Measurements from ENCODE around the gene LIN7A. TPM values are rescaled to one million over a fixed set of nuclear protein-coding genes. Genes with fewer than 3 reads are reported as not detected.
"Not testable (repeated sequence)": the region's sequence is repeated elsewhere in the genome, so short reads cannot be mapped to it uniquely, and the experiment has no call there.

The LIN7A gene
- total RNA-seq, 1 donor from 2014 or later: 5.8 TPM

DNA sequence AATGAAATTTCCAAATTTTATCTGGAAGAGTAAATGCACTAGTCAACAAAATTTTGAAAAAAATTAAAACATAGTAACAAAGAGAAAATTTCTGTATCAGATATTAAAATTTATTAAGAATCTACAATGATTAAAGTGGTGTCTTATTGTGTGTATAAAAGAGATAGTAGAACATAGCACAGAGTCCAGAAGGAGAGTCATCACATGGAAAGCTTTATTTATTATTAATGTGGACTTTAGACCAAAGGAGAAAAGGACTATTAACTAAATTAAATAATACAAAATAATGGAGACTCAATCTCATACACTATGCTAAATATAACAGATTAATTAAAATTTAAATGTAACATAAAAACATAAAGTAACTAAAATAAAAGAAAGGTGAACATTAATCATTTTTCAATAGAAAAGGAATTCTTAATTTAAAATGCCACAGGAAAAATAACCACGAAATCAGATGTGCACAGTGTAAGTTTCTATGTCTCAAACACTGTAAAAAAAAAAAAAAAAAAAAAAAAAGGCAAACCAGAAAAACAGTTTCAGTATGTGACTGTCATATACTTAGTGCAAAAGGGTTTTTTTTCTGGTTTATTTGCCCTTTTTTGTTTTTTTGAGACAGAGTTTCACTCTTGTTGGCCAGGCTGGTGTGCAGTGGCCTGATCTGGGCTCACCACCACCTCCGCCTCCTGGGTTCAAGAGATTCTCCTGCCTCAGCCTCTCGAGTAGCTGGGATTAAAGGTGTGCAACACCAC lies 125.6 kb downstream of the LIN7A start:
- DNase-seq (ENCODE audit: low spot score): no peak

DNA sequence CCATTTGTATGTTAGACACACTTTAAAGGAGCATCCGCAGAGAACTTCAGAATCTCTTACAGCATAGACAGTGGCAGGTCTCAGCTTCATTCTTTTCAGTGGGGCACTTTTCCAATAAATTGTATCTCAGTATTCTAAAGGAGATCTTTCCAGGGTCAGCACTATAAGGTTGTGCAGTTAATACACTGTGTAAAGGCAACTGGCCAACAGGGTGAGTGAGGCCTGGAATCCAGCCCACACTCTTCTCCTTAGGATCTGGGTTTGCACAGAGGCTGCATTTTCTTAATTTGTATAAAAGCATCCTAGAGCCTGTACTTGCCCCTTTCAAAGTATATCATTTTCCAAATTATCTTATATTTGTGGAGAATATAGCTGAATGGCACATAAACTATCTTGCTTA lies 126.9 kb downstream of the LIN7A start:
- DNase-seq (ENCODE audit: low spot score): no peak

DNA sequence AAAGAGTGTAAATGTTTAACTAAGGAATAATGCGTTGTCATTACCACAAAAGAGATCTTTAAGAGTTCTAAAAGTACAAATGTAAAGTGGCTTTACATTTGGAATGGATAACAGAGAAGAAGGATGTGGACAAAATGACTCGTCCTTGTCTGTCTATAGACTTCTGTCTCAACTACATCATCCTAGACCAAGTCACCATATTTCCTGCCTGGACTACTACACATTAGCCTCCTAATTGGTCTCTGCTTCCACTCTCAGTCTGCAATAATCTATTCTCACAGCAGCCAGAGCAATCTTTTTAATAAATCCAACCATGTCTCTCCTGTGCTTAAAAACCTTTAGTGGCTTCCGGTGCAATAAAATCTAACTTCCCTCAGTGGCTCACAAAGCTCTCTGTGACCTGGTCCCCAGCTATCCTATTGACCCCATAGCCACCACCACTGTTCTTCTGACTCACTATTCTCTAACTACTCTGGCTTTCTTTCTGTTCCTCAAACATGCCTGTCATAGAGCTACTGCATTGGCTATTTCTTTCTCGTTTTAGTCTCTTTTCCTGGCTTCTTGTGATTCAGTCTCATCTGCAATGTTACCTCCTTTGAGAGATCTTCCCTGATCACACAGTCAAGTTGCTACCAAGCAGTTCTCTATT lies 130.0 kb downstream of the LIN7A start:
- DNase-seq (ENCODE audit: low spot score): no peak

DNA sequence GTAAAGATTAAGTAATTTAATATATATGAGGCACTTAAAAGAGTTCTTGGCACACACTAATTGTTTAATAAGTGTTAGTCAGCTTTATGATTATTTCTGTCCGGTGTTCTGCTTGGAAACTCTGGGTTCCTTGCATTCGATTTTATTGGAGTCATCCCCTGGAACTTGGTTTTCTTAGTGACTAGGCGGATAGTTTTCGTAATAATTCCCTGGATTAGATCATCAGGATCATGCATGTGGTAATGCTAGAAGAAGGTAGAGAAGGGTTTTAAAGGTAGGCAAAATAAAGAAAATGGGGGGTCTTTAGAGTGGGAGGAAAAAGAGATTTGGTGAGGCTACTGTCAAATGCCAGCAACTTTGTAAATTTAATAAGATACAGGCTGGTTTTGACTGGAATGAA lies 132.6 kb downstream of the LIN7A start:
- DNase-seq (ENCODE audit: low spot score): no peak

DNA sequence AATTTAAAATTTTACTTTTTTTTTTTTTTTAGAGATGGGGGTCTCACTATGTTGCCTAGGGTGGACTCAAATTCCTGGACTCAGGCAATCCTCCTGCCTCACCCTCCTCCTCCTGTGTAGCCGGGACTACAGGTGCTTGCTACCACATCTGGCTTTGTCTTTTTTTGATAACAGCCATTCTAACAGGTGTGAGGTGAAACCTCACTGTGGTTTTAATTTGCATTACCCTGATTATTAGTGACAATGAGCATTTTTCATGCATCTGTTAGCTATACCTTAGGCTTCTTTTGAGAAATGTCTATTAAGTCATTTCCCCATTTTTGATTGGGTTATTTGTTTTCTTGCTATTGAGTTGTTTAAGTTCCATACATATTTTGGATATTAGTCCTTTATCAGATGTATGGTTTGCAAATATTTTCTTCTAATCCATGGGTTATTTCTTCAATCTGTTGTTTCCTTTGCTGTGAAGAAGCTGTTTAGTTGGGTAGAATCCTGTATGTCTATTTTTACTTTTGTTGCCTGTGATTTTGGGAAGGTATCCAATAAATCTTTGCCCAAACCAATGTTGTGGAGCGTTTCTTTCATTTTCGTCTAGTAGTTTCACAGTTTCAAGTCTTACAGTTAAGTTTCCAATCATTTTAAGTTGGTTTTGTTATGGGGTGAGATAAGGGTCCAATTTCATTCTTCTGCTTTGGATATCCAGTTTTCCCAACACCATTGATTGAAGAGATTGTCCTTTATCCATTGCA lies 134.9 kb downstream of the LIN7A start:
- DNase-seq (ENCODE audit: low spot score): no peak

DNA sequence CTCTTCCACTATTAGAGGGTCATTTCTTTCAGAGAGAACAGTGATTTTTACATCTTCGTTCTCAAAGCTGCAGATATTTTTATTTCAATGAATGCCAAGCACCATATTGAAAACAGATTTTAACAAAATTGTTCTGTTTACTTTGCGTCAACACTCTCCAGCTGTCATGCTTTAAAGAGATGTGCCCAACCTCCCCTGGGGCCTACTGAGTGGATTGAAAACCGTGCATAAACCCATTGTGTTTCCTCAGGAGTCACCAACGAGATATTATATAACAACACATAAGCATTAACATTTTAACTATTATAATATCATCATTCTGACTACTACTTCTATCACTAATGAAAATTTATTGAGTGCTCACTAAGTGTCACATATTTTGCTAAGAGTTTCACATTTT lies 139.5 kb downstream of the LIN7A start:
- no peak for DNase-seq (ENCODE audit: low spot score)

DNA sequence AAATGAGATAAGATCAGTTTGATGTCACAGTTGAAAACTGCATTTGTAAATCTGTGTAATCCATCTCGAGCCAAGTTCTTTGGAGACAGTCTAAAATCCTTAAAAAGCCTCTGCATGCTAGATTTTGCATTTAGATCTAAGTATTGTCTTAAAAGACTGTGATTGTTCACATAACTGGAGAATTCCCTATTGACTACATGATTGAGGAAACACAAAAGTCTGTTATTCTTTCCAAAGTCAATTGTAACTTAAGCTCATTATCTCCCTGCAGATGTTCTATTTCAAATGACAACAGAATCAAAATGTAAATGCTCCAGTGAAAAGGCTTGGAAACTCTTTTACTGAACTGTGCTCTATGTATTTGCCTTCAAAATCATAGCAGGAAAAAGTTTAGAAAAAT lies 143.2 kb downstream of the LIN7A start:
- no peak for DNase-seq (ENCODE audit: low spot score)

DNA sequence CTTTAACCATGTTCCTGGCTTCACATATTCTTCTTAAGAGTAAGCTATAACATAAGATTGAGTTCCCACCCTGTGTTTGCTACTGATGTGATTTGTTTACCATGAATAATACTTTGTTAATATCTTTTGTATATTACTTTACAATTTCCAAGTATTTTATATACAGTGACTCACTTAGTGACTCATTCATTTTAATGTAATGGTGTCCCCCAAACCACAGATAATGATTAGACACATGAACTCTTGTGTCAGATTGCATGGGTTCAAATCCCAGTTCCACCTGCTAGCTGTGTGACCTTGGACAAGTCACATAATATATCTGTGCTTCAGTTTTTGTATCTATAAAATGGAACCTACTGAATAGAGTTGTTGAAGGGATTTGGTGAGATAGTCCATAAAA lies 144.9 kb downstream of the LIN7A start:
- no peak for DNase-seq (ENCODE audit: low spot score)

DNA sequence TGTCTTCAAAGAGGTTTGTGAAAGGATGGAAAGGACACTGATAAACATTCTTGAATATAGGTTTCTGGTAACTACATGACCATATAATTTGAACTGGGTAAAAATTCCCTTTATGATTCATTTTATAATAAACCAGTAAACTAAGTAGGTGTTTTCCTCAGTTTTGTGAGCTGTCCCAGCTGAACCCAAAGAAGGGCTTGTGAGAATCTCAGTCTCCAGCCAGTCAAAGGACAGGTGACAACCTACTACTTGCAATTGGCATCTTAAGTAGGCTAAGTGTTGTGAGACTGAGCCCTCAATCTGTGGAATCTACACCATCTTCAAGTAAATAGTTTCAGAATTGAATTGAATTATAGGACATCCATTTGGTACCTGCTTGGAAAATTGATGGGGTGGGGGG lies 145.9 kb downstream of the LIN7A start:
- no peak for DNase-seq (ENCODE audit: low spot score)

DNA sequence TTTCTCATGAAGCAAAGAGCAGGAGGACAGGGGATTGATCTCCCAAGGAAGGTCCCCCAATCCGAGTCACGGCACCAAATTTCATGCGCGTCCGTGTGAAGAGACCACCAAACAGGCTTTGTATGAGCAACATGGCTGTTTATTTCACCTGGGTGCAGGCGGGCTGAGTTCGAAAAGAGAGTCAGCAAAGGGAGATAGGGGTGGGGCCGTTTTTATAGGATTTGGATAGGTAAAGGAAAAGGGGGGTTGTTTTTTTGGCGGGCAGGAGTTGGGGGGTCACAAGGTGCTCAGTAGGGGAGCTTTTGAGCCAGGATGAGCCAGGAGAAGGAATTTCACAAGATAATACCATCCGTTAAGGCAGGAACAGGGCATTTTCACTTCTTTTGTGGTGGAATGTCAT lies 149.3 kb downstream of the LIN7A start:
- not testable (repeated sequence) for DNase-seq (ENCODE audit: low spot score)

DNA sequence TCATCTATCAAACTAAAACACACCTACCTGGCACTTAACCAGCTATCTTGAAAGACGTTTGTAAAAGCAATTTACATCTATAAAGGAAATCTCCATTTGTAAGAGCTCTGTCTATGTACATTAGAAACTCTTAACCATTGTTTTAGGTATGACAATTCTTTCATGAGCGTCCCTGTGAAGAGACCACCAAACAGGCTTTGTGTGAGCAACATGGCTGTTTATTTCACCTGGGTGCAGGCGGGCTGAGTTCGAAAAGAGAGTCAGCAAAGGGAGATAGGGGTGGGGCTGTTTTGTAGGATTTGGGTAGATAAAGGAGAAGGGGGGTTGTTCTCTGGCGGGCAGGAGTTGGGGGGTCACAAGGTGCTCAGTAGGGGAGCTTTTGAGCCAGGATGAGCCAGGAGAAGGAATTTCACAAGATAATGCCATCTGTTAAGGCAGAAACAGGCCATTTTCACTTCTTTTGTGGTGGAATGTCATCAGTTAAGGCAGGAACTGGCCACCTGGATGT lies 154.7 kb downstream of the LIN7A start:
- DNase-seq (ENCODE audit: low spot score): not testable (repeated sequence)

DNA sequence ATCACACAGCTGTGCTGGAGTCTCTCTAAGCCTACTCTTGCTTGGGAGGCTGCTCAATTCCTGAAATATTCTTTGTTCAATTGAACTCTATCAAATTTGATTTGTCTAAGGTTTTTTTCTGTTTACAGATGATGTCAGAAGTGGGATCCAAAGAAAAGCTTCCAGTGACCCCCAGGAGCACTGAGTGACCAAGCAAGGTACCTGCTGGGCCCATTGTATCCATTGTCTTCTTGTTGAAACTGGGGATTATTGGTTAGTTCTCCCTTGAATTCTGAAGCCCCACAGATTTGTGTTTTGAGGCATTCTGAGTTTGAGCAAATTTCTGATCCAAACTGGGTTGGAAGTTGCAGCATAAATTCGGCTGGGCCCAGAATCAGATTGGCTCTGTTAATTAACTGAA lies 156.4 kb downstream of the LIN7A start:
- DNase-seq (ENCODE audit: low spot score): no peak

DNA sequence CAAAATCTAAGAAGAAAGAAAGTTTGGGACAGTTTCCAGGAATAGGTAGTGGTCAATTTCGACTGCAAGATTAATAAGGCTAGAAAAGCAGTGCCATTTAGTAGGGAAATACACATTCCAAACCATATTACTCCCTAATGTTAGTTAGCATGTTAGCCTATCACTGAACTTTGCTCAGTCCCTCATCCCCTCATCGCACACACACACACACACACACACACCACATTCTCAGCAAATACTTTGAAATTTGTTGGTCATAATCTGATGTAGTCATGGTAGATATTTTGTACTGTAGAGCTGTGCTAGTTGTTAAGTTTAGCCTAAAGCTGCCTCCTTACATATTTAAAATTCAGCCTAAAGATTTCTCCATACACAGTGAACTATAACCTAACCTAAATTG lies 157.0 kb downstream of the LIN7A start:
- DNase-seq (ENCODE audit: low spot score): no peak

DNA sequence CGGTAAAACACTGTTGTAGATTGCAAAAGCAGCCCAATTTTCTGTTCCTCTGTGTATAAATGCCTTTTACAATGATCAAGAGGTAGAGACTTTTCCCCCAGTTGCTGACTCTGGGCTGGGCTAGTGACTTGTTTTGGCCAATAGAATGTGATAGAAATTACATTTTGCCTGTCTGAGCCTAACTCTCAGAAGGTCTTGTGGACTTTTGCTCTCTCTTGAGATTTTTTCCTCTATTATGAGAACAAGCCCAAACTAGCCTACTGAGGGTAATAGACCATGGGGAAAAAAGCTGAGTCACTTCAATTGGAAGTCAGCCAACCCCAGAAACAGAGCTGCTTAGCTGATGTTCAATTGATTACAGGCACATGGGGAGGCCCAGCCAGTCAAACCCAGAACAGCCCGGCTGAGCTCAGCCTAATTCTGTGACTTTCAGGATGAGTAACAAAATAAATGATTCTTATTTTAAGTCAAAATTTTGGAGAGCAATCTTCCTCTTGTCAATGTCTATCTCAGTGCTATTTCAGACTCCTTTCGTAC lies 159.7 kb downstream of the LIN7A start:
- DNase-seq (ENCODE audit: low spot score): no peak

DNA sequence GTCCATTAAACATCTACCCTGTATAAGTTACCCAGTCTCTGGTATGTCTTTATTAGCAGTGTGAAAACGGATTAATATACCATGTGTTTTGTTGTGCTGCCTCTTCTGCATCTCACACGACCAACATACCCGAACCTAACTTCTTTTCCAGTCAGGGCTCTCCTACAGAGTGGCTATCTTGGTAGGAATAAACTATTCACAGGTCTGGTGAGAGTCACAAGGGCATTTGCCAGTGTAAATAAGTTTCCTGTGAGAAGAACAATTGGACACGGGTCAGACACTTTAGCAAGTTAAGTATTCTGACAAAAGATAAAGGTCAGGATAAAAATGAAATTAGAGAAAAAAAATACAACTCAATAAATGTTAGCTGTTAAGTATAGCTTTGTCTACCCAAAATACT lies 160.1 kb downstream of the LIN7A start:
- DNase-seq (ENCODE audit: low spot score): no peak

DNA sequence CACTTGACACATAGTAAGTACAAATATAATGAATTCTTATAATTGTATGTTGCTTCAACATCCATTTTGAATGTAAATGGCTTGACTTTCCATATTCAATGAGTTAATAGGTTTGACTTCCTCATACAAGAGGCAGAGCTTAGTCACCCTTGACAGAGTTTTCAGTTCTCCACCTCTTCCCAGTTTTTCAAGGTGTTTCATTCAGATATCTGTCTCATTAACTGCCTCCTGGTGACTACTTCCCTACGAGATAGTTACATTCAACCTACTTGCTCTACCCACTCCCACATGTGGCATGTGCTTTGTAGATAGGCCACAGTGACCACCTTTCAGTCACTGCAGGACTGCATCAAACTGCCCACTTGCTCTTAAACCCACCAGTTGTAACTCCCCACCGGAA lies 161.0 kb downstream of the LIN7A start:
- no peak for DNase-seq (ENCODE audit: low spot score)

DNA sequence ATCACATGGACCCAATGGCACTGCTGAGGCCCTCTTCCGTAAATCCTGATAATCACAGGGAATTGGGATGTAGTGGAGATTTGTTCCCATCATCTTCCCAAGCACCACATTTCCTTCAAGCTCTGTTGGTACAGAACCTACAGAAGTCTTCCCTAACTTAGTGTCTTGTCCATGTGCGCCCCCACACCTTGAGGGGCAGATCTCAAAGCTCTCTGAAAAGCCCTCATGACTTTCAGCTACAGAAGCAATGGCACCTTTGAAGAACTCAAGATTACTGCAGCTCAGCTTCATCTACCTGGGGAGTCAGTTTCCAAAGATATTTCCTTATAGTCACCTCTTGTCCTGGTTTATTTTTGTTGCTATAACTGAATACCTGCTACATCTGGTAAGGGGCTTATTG lies 166.8 kb downstream of the LIN7A start:
- DNase-seq (ENCODE audit: low spot score): no peak

DNA sequence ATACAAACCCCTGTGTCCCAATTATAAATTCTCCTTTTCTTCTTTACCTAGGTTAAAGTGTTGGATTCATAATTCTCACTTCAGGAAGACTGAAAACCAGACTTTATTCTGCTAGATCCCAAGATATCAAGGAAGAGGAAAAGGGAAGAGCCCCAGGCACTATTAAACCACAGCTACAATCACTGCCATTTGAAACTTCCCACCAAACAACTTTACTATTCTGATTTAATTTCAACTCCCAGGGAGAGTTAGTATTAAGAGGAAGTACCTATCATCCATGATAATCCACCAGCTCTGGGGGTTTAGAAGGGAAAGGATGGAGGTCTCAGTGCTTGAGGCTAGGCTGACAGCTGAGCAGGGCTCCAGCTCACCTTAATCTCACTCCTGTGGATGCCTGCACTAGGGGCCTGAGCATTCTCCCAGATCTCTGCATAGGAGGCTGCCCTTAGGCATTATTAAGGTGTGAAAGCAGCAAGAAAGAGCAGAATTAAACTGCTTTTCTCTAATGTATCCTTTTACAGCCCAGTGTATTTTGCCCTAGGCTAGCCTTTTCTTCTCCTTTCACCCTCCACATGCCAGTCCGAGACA lies 168.1 kb downstream of the LIN7A start:
- no peak for DNase-seq (ENCODE audit: low spot score)

DNA sequence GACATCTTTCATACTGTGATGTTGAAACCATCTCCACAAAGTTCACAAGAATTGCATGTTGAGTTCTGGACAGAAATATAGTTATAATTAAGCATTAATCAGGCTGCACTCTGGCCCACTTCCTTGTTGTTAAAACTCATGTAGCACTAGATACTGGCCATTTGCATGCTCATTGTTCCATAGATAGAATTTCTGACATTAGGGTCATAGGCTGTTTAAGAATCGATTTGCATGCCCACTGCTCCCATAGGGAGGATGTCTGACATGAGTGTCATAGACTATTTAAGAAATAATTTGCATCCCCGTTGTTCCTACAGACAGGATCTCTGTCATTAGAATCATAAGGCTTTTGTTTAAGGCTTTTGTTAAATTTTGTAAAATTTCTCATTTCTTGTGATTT lies 170.8 kb downstream of the LIN7A start:
- DNase-seq (ENCODE audit: low spot score): no peak

DNA sequence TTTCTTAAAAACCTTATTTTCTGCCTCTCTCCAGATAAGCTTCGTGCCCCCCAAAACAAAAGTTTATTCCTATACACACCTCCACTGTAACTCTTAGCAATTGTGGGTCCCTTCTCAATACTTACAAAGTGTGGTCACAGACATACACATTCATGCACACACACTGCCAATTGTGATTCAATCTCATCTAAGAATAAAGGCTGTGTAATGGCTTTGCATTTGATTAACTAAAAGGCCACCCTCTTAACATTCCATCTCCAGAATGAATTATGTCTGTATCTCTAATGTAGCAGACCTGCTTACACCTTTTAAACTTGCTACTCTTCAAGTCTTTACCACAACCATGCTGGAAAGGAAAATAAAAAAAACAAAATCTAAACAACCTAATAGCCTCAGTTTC lies 171.5 kb downstream of the LIN7A start:
- DNase-seq (ENCODE audit: low spot score): no peak

DNA sequence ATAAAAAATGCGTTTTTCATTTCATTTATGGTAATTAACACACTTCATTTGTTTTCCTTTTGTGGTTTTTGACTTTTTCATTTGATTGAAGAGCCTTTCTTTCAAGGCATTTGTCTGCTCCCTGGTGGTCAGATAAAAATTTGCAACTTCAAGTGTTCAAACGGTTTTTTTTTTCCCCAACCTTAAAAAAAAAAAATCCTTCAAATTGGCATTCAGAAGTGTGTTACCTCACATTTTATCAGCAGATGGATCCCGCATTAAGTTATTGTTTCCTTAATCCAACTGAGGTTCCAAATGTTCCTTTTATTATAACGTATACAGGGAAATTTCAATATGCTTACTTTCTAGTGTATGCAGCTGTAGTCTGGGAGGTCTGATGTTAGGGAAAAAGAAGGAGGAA lies 173.9 kb downstream of the LIN7A start:
- no peak for DNase-seq (ENCODE audit: low spot score)

DNA sequence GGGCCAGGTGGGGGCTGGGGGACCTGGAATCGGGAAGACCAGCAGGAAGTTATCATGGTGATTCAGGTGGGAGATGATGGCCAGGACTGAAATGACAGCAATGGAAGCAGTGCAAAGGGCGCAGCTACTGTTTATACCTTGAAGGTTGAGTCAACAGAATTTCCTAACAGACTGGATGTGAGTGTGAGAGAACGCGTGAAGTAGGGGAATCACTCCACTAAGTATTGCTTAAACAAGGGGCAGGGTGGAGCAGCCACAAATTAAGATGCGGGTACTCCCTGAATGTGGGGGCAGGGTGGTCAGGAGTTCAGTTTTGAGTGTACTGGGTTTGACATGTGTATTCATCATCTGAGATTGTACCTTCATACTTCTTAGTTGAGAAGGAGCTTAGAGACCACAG lies 175.9 kb downstream of the LIN7A start:
- no peak for DNase-seq (ENCODE audit: low spot score)

All from mesenteric fat pad (tissue), 1 donor.